Lower leg skin (tissue), 3 donors: ENCODE measurements around the gene ZNF613.

Experiments used
- CTCF ChIP-seq, 3 donors: fragments of 450-650 bp; IDR thresholded peaks; one replicate each; pipeline ENCODE4 v1.5.1; 2016; ENCODE audit warnings: antibody characterized with exemption in 3 of 3, mild to moderate bottlenecking in 3 of 3, moderate library complexity in 2 of 3
- POLR2A ChIP-seq, 2 donors: fragments of 450-650 bp; IDR thresholded peaks; one replicate each; pipeline ENCODE4 v1.6.1; 2016 to 2017; ENCODE audit warnings: antibody characterized with exemption in 2 of 2, mild to moderate bottlenecking in 1 of 2, moderate library complexity in 1 of 2

DNA sequence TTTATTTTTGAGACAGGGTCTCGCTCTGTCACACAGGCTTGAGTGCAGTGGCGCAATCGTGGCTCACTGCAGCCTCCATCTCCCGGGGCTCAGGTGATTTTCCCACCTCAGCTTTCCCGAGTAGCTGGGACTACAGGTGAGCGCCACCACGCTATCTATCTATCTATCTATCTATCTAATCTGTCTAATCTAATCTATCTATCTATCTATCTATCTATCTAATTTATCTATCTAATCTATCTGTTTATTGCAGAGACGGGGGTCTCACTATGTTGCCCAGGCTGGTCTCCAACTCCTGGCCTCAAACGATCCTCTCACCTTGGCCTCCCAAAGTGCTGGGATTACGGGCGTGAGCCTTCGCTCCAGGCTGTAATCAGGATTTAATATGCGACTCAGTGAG lies 587 bp downstream of the ZNF613 start:
- no peak for TF ChIP-seq CTCF (IDR thresholded peaks at IDR 0.05)
- TF ChIP-seq POLR2A (IDR thresholded peaks at IDR 0.05): no peak
